ENCODE results near the gene VPS8. TPM values are rescaled to one million over a fixed set of nuclear protein-coding genes. Genes with fewer than 3 reads are reported as not detected.

VPS8 gene
- total and polyA plus RNA-seq, 4 donors: 4.2 to 34.9 (median 22.9) TPM

DNA sequence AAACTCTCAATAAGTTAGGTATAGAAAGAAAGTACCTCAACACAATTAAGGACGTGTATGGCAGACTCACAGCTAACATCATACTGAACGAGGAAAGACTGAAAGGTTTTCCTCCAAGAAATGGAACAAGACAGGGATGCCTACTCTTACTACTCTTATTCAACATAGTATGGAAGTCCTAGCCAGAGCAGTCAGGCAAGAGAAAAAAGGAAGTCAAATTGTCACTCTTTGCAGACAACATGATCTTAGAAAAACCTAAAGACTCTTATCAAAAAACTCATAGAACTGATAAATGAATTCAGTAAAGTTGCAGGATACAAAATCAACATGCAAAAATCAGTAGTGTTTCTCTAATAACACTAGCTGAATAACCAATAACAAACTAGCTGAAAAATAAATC is 244.9 kb downstream of the VPS8 start:
- no peak overlapping the region for H3K9ac ChIP-seq (ENCODE audit: low read depth in 1 of 2, low read length in 2 of 2)
- H3K27ac ChIP-seq (ENCODE audit: low read depth in 1 of 2, low read length in 2 of 2): no peak overlapping the region
- peaks cover 0 to 18% (median 2%) of the 10 kb centered on the region in 4 donors for H3K36me3 ChIP-seq (ENCODE audit: control insufficient read depth in 4 of 4, insufficient read depth in 3 of 4, low read depth in 1 of 4, low read length in 3 of 4)
- H3K4me1 ChIP-seq (ENCODE audit: control insufficient read depth in 4 of 4, insufficient read depth in 4 of 4, low read length in 3 of 4): no peaks in the 10 kb centered on the region
- no peak for TF ChIP-seq RAD21 (IDR thresholded peaks at IDR 0.05)
- TF ChIP-seq EGR1 (IDR thresholded peaks at IDR 0.05; ENCODE audit: low read depth in 2 of 2): no peak
- TF ChIP-seq JUND (IDR thresholded peaks at IDR 0.05): no peak
- H3K27me3 ChIP-seq (ENCODE audit: control insufficient read depth in 4 of 4, insufficient read depth in 4 of 4, low read length in 3 of 4): no peaks in the 10 kb centered on the region
- peaks cover 0 to 2% (median 0%) of the 10 kb centered on the region in 4 donors for H3K9me3 ChIP-seq (ENCODE audit: control insufficient read depth in 4 of 4, low read length in 3 of 4)
- no peak for DNase-seq (ENCODE audit: low spot score)
- no peak overlapping the region for H3K4me3 ChIP-seq (ENCODE audit: low read depth in 1 of 3, low read length in 3 of 3)
- WGBS: 95% methylated on average over 2 of the region's 2 CpGs

DNA sequence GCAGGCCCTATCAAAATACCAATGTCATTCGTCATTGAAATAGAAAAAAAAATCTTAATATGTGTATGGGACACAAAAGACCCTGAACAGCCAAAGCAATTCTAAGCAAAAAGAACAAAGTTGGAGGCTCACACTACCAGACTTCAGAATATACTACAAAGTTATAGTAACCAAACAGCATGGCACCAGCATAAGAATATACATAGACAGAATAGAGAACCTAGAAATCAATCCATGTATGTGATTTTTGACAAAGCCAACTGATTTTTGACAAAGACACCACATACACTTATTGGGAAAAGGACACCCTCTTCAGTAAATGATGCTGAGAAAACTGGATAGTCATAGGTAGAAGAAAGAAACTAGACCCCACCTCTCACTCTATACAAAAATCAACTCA is 245.9 kb downstream of the VPS8 start:
- DNase-seq (ENCODE audit: low spot score): no peak
- WGBS: 100% methylated on average over 1 of the region's 1 CpG
- no peaks in the 10 kb centered on the region for H3K27me3 ChIP-seq (ENCODE audit: control insufficient read depth in 4 of 4, insufficient read depth in 4 of 4, low read length in 3 of 4)
- H3K4me3 ChIP-seq (ENCODE audit: low read depth in 1 of 3, low read length in 3 of 3): no peak overlapping the region
- H3K27ac ChIP-seq (ENCODE audit: low read depth in 1 of 2, low read length in 2 of 2): no peak overlapping the region
- peaks cover 0 to 2% (median 0%) of the 10 kb centered on the region in 4 donors for H3K9me3 ChIP-seq (ENCODE audit: control insufficient read depth in 4 of 4, low read length in 3 of 4)
- TF ChIP-seq YY1 (IDR thresholded peaks at IDR 0.05): no peak
- no peak for TF ChIP-seq FOXA1 (IDR thresholded peaks at IDR 0.05)
- TF ChIP-seq JUND (IDR thresholded peaks at IDR 0.05): no peak
- TF ChIP-seq EGR1 (IDR thresholded peaks at IDR 0.05; ENCODE audit: low read depth in 2 of 2): no peak
- no peak for TF ChIP-seq SP1 (IDR thresholded peaks at IDR 0.05)
- TF ChIP-seq, protein P1, sequence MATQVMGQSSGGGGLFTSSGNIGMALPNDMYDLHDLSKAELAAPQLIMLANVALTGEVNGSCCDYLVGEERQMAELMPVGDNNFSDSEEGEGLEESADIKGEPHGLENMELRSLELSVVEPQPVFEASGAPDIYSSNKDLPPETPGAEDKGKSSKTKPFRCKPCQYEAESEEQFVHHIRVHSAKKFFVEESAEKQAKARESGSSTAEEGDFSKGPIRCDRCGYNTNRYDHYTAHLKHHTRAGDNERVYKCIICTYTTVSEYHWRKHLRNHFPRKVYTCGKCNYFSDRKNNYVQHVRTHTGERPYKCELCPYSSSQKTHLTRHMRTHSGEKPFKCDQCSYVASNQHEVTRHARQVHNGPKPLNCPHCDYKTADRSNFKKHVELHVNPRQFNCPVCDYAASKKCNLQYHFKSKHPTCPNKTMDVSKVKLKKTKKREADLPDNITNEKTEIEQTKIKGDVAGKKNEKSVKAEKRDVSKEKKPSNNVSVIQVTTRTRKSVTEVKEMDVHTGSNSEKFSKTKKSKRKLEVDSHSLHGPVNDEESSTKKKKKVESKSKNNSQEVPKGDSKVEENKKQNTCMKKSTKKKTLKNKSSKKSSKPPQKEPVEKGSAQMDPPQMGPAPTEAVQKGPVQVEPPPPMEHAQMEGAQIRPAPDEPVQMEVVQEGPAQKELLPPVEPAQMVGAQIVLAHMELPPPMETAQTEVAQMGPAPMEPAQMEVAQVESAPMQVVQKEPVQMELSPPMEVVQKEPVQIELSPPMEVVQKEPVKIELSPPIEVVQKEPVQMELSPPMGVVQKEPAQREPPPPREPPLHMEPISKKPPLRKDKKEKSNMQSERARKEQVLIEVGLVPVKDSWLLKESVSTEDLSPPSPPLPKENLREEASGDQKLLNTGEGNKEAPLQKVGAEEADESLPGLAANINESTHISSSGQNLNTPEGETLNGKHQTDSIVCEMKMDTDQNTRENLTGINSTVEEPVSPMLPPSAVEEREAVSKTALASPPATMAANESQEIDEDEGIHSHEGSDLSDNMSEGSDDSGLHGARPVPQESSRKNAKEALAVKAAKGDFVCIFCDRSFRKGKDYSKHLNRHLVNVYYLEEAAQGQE (IDR thresholded peaks at IDR 0.05): no peak
- TF ChIP-seq, protein P2, sequence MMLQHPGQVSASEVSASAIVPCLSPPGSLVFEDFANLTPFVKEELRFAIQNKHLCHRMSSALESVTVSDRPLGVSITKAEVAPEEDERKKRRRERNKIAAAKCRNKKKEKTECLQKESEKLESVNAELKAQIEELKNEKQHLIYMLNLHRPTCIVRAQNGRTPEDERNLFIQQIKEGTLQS (IDR thresholded peaks at IDR 0.05): no peak
- TF ChIP-seq HNF4A (conservative IDR thresholded peaks at IDR 0.05): no peak
- no peak for TF ChIP-seq HNF4G (IDR thresholded peaks at IDR 0.05)
- TF ChIP-seq GABPA (IDR thresholded peaks at IDR 0.05 in 1 of 2, conservative IDR thresholded peaks at IDR 0.05 in 1 of 2): no peak
- TF ChIP-seq NR2F2 (IDR thresholded peaks at IDR 0.05): no peak
- TF ChIP-seq, protein P3, sequence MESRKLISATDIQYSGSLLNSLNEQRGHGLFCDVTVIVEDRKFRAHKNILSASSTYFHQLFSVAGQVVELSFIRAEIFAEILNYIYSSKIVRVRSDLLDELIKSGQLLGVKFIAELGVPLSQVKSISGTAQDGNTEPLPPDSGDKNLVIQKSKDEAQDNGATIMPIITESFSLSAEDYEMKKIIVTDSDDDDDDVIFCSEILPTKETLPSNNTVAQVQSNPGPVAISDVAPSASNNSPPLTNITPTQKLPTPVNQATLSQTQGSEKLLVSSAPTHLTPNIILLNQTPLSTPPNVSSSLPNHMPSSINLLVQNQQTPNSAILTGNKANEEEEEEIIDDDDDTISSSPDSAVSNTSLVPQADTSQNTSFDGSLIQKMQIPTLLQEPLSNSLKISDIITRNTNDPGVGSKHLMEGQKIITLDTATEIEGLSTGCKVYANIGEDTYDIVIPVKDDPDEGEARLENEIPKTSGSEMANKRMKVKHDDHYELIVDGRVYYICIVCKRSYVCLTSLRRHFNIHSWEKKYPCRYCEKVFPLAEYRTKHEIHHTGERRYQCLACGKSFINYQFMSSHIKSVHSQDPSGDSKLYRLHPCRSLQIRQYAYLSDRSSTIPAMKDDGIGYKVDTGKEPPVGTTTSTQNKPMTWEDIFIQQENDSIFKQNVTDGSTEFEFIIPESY (IDR thresholded peaks at IDR 0.05): no peak
- TF ChIP-seq, protein P4, sequence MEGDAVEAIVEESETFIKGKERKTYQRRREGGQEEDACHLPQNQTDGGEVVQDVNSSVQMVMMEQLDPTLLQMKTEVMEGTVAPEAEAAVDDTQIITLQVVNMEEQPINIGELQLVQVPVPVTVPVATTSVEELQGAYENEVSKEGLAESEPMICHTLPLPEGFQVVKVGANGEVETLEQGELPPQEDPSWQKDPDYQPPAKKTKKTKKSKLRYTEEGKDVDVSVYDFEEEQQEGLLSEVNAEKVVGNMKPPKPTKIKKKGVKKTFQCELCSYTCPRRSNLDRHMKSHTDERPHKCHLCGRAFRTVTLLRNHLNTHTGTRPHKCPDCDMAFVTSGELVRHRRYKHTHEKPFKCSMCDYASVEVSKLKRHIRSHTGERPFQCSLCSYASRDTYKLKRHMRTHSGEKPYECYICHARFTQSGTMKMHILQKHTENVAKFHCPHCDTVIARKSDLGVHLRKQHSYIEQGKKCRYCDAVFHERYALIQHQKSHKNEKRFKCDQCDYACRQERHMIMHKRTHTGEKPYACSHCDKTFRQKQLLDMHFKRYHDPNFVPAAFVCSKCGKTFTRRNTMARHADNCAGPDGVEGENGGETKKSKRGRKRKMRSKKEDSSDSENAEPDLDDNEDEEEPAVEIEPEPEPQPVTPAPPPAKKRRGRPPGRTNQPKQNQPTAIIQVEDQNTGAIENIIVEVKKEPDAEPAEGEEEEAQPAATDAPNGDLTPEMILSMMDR (IDR thresholded peaks at IDR 0.05; ENCODE audit: low read depth, low read length, missing input control): no peak
- TF ChIP-seq RAD21 (IDR thresholded peaks at IDR 0.05): no peak
- TF ChIP-seq, protein P5, sequence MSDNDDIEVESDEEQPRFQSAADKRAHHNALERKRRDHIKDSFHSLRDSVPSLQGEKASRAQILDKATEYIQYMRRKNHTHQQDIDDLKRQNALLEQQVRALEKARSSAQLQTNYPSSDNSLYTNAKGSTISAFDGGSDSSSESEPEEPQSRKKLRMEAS (IDR thresholded peaks at IDR 0.05): no peak
- peaks cover 0 to 9% (median under 1%) of the 10 kb centered on the region in 4 donors for H3K36me3 ChIP-seq (ENCODE audit: control insufficient read depth in 4 of 4, insufficient read depth in 3 of 4, low read depth in 1 of 4, low read length in 3 of 4)
- no peaks in the 10 kb centered on the region for H3K4me1 ChIP-seq (ENCODE audit: control insufficient read depth in 4 of 4, insufficient read depth in 4 of 4, low read length in 3 of 4)
- H3K9ac ChIP-seq (ENCODE audit: low read depth in 1 of 2, low read length in 2 of 2): no peak overlapping the region

Data from liver (tissue), 9 donors.